ENCODE data around the gene EPB41L4A.
"Not testable (repeated sequence)": the region's sequence is repeated elsewhere in the genome, so short reads cannot be mapped to it uniquely, and the experiment has no call there.

EPB41L4A gene

GRCh38 chr5:112210430-112211005, 208.6 kb downstream of the EPB41L4A start:
- no peak overlapping the region for H2BK120ac ChIP-seq (ENCODE audit: low read depth, low read length)
- H3K9me3 ChIP-seq (ENCODE audit: control insufficient read depth, low read length): no peaks in the 10 kb centered on the region
- H3K79me1 ChIP-seq (replicated peaks; ENCODE audit: low read length, poor library complexity, severe bottlenecking): no peaks in the 10 kb centered on the region
- H3K23ac ChIP-seq (ENCODE audit: low read length in 2 of 2): no peak overlapping the region
- no peak overlapping the region for H4K91ac ChIP-seq (ENCODE audit: low read length)
- no peak overlapping the region for H3K27ac ChIP-seq (ENCODE audit: low read length, poor library complexity, severe bottlenecking)
- no peak overlapping the region for H3K18ac ChIP-seq (ENCODE audit: low read depth in 1 of 2, low read length in 2 of 2)
- H2BK12ac ChIP-seq (ENCODE audit: low read length in 2 of 2): no peak overlapping the region
- H3K9ac ChIP-seq (ENCODE audit: low read length): no peak overlapping the region
- no peak overlapping the region for H3K14ac ChIP-seq (ENCODE audit: low read length in 2 of 2)
- no peak overlapping the region for H2AK5ac ChIP-seq (ENCODE audit: low read length, severe bottlenecking)
- H3K4me1 ChIP-seq (ENCODE audit: control insufficient read depth, insufficient read depth, low read depth, low read length): no peaks in the 10 kb centered on the region
- no peak overlapping the region for H2AFZ ChIP-seq (ENCODE audit: low read depth, low read length)
- no peak overlapping the region for H3K4me3 ChIP-seq (ENCODE audit: insufficient read depth in 1 of 2, low read depth in 1 of 2, low read length in 2 of 2)
- no peak overlapping the region for H4K8ac ChIP-seq (ENCODE audit: low read length)
- no peaks in the 10 kb centered on the region for H3K27me3 ChIP-seq (ENCODE audit: control insufficient read depth in 1 of 2, insufficient read depth in 1 of 2, low read length in 2 of 2)
- 53% methylated on average over 4 of the region's 6 CpGs for WGBS
- no peak overlapping the region for H2BK15ac ChIP-seq (ENCODE audit: low read depth, poor library complexity, severe bottlenecking)
- H2BK5ac ChIP-seq (ENCODE audit: low read depth, low read length, poor library complexity, severe bottlenecking): no peak overlapping the region
- no peak overlapping the region for H3K4me2 ChIP-seq (ENCODE audit: low read length, poor library complexity, severe bottlenecking)
- H3K36me3 ChIP-seq (ENCODE audit: control insufficient read depth in 1 of 2, insufficient read depth in 2 of 2, low read depth in 1 of 2, low read length in 2 of 2): no peaks in the 10 kb centered on the region
- H3K4ac ChIP-seq (ENCODE audit: low read depth in 1 of 2, low read length in 2 of 2): no peak overlapping the region
- DNase-seq: peak; percentile 43

- Histone ChIP-seq H3K79me1 (replicated peaks; ENCODE audit: low read length, poor library complexity, severe bottlenecking) (no peaks in the 10 kb centered on the region), H2AFZ (ENCODE audit: low read depth, low read length) (no peak overlapping the region), H3K4me1 (ENCODE audit: control insufficient read depth, insufficient read depth, low read depth, low read length) (no peaks in the 10 kb centered on the region), H3K18ac (ENCODE audit: low read depth in 1 of 2, low read length in 2 of 2) (no peak overlapping the region), H3K4ac (ENCODE audit: low read depth in 1 of 2, low read length in 2 of 2) (no peak overlapping the region), H3K4me3 (ENCODE audit: insufficient read depth in 1 of 2, low read depth in 1 of 2, low read length in 2 of 2) (no peak overlapping the region), H3K14ac (ENCODE audit: low read length in 2 of 2) (no peak overlapping the region), H2BK120ac (ENCODE audit: low read depth, low read length) (no peak overlapping the region), H4K91ac (ENCODE audit: low read length) (no peak overlapping the region), H3K9me3 (ENCODE audit: control insufficient read depth, low read length) (no peaks in the 10 kb centered on the region), H3K9ac (ENCODE audit: low read length) (no peak overlapping the region), H4K8ac (ENCODE audit: low read length) (no peak overlapping the region), H2BK12ac (ENCODE audit: low read length in 2 of 2) (no peak overlapping the region), H3K23ac (ENCODE audit: low read length in 2 of 2) (no peak overlapping the region), H2BK5ac (ENCODE audit: low read depth, low read length, poor library complexity, severe bottlenecking) (no peak overlapping the region), H2BK15ac (ENCODE audit: low read depth, poor library complexity, severe bottlenecking) (no peak overlapping the region), H3K36me3 (ENCODE audit: control insufficient read depth in 1 of 2, insufficient read depth in 2 of 2, low read depth in 1 of 2, low read length in 2 of 2) (no peaks in the 10 kb centered on the region), H3K4me2 (ENCODE audit: low read length, poor library complexity, severe bottlenecking) (no peak overlapping the region), H3K27ac (ENCODE audit: low read length, poor library complexity, severe bottlenecking) (no peak overlapping the region), H2AK5ac (ENCODE audit: low read length, severe bottlenecking) (no peak overlapping the region), H3K27me3 (ENCODE audit: control insufficient read depth in 1 of 2, insufficient read depth in 1 of 2, low read length in 2 of 2) (no peaks in the 10 kb centered on the region)
- WGBS: 100% methylated on average over 1 of the region's 4 CpGs
- peak; percentile 13 for DNase-seq
These were observed 210.1 kb downstream of the EPB41L4A start for GRCh38 chr5:112208699-112209615.

GRCh38 chr5:112208195-112208594, 210.9 kb downstream of the EPB41L4A start:
- H2AFZ ChIP-seq (ENCODE audit: low read depth, low read length); H2BK15ac ChIP-seq (ENCODE audit: low read depth, poor library complexity, severe bottlenecking); H3K4ac ChIP-seq (ENCODE audit: low read depth in 1 of 2, low read length in 2 of 2); H3K9me3 ChIP-seq (ENCODE audit: control insufficient read depth, low read length); H3K79me1 ChIP-seq (replicated peaks; ENCODE audit: low read length, poor library complexity, severe bottlenecking); H4K8ac ChIP-seq (ENCODE audit: low read length); H3K23ac ChIP-seq (ENCODE audit: low read length in 2 of 2); H4K91ac ChIP-seq (ENCODE audit: low read length); H3K36me3 ChIP-seq (ENCODE audit: control insufficient read depth in 1 of 2, insufficient read depth in 2 of 2, low read depth in 1 of 2, low read length in 2 of 2); H3K4me2 ChIP-seq (ENCODE audit: low read length, poor library complexity, severe bottlenecking); H3K9ac ChIP-seq (ENCODE audit: low read length); H2BK12ac ChIP-seq (ENCODE audit: low read length in 2 of 2); H3K27ac ChIP-seq (ENCODE audit: low read length, poor library complexity, severe bottlenecking); H3K27me3 ChIP-seq (ENCODE audit: control insufficient read depth in 1 of 2, insufficient read depth in 1 of 2, low read length in 2 of 2); H2AK5ac ChIP-seq (ENCODE audit: low read length, severe bottlenecking); H3K4me3 ChIP-seq (ENCODE audit: insufficient read depth in 1 of 2, low read depth in 1 of 2, low read length in 2 of 2); DNase-seq; H2BK5ac ChIP-seq (ENCODE audit: low read depth, low read length, poor library complexity, severe bottlenecking); H3K14ac ChIP-seq (ENCODE audit: low read length in 2 of 2); H2BK120ac ChIP-seq (ENCODE audit: low read depth, low read length); H3K4me1 ChIP-seq (ENCODE audit: control insufficient read depth, insufficient read depth, low read depth, low read length); H3K18ac ChIP-seq (ENCODE audit: low read depth in 1 of 2, low read length in 2 of 2): not testable (repeated sequence)
- 100% methylated on average over 1 of the region's 3 CpGs for WGBS

GRCh38 chr5:112205846-112206245, 213.2 kb downstream of the EPB41L4A start:
- H3K79me1 ChIP-seq (replicated peaks; ENCODE audit: low read length, poor library complexity, severe bottlenecking): no peaks in the 10 kb centered on the region
- H4K91ac ChIP-seq (ENCODE audit: low read length): no peak overlapping the region
- no peak overlapping the region for H3K23ac ChIP-seq (ENCODE audit: low read length in 2 of 2)
- no peak overlapping the region for H2BK15ac ChIP-seq (ENCODE audit: low read depth, poor library complexity, severe bottlenecking)
- no peak overlapping the region for H3K9ac ChIP-seq (ENCODE audit: low read length)
- no peaks in the 10 kb centered on the region for H3K9me3 ChIP-seq (ENCODE audit: control insufficient read depth, low read length)
- no peaks in the 10 kb centered on the region for H3K36me3 ChIP-seq (ENCODE audit: control insufficient read depth in 1 of 2, insufficient read depth in 2 of 2, low read depth in 1 of 2, low read length in 2 of 2)
- H3K4me1 ChIP-seq (ENCODE audit: control insufficient read depth, insufficient read depth, low read depth, low read length): no peaks in the 10 kb centered on the region
- 4% methylated on average over 3 of the region's 4 CpGs for WGBS
- no peak overlapping the region for H2AFZ ChIP-seq (ENCODE audit: low read depth, low read length)
- H3K4ac ChIP-seq (ENCODE audit: low read depth in 1 of 2, low read length in 2 of 2): no peak overlapping the region
- no peak overlapping the region for H4K8ac ChIP-seq (ENCODE audit: low read length)
- no peak overlapping the region for H3K18ac ChIP-seq (ENCODE audit: low read depth in 1 of 2, low read length in 2 of 2)
- H3K4me3 ChIP-seq (ENCODE audit: insufficient read depth in 1 of 2, low read depth in 1 of 2, low read length in 2 of 2): no peak overlapping the region
- H2BK5ac ChIP-seq (ENCODE audit: low read depth, low read length, poor library complexity, severe bottlenecking): no peak overlapping the region
- H2BK120ac ChIP-seq (ENCODE audit: low read depth, low read length): no peak overlapping the region
- H3K27ac ChIP-seq (ENCODE audit: low read length, poor library complexity, severe bottlenecking): no peak overlapping the region
- no peak for DNase-seq
- H2AK5ac ChIP-seq (ENCODE audit: low read length, severe bottlenecking): no peak overlapping the region
- H3K14ac ChIP-seq (ENCODE audit: low read length in 2 of 2): no peak overlapping the region
- H3K27me3 ChIP-seq (ENCODE audit: control insufficient read depth in 1 of 2, insufficient read depth in 1 of 2, low read length in 2 of 2): no peaks in the 10 kb centered on the region
- H3K4me2 ChIP-seq (ENCODE audit: low read length, poor library complexity, severe bottlenecking): no peak overlapping the region
- no peak overlapping the region for H2BK12ac ChIP-seq (ENCODE audit: low read length in 2 of 2)

Measured in mesenchymal stem cell (in vitro differentiated cells and primary cell).